ENCODE data around the gene STIM2. TPM values are rescaled to one million over a fixed set of nuclear protein-coding genes. Genes with fewer than 3 reads are reported as not detected.
A peak's percentile ranks its signal among the peaks of the same experiment; 100 is the strongest.

The STIM2 gene
- total and polyA plus RNA-seq, 2 donors (not counting 1 experiment from before 2014, with no cell fraction given) = 19.0 to 33.0 TPM

DNA sequence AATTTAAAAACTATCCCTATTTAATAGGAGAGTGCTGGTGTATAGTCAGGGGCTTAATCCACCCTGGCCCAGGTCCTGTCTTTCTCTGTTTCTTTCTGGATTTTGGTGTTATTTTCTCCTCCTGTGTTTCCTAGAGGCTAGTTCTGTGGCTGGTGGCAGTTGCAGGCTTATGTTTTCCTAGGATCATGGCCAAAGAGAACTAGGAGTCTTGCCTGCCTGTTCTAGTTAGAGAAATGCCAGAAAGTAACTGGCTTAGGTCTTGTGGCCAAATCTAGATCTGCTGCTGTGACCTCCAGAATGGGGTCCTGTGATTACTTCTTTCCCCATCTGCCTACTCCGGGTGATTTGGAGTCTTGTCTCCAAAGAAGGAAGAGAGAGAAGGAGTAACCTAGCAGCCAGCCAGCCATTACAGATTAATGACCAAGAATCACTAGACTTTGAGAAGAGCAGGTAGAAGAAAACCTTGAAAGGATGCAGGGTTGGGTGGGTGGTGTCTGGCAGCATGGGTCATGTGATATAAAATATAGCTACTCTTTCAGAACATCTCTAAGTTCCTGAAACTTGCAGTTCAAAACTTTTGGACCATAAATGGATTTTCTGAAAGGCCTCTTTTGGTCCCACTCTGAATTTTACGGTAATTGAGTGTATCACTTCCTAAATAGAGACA, 117.9 kb downstream of the STIM2 start:
- H3K36me3 ChIP-seq (ENCODE audit: control insufficient read depth, insufficient read depth, low read length) = no peaks in the 10 kb centered on the region
- H3K79me2 ChIP-seq (ENCODE audit: control insufficient read depth, insufficient read depth, low read length) = no peaks in the 10 kb centered on the region
- no peak overlapping the region for H3K4me3 ChIP-seq (replicated peaks in 1 of 4; ENCODE audit: control extremely low read depth in 1 of 4, insufficient read depth in 1 of 4, low read depth in 3 of 4, low read length in 4 of 4)
- TF ChIP-seq, protein P1, sequence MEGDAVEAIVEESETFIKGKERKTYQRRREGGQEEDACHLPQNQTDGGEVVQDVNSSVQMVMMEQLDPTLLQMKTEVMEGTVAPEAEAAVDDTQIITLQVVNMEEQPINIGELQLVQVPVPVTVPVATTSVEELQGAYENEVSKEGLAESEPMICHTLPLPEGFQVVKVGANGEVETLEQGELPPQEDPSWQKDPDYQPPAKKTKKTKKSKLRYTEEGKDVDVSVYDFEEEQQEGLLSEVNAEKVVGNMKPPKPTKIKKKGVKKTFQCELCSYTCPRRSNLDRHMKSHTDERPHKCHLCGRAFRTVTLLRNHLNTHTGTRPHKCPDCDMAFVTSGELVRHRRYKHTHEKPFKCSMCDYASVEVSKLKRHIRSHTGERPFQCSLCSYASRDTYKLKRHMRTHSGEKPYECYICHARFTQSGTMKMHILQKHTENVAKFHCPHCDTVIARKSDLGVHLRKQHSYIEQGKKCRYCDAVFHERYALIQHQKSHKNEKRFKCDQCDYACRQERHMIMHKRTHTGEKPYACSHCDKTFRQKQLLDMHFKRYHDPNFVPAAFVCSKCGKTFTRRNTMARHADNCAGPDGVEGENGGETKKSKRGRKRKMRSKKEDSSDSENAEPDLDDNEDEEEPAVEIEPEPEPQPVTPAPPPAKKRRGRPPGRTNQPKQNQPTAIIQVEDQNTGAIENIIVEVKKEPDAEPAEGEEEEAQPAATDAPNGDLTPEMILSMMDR (conservative IDR thresholded peaks at IDR 0.05 in 1 of 2, IDR thresholded peaks at IDR 0.05 in 1 of 2; ENCODE audit: low read depth in 1 of 2, low read length in 2 of 2) = no peak
- no peak for TF ChIP-seq EZH2 (IDR thresholded peaks at IDR 0.05; ENCODE audit: low read length, missing control alignments)
- H3K27me3 ChIP-seq (ENCODE audit: control insufficient read depth, insufficient read depth, low read length) = no peaks in the 10 kb centered on the region
- no peak overlapping the region for H2AFZ ChIP-seq (ENCODE audit: low read length)
- no peaks in the 10 kb centered on the region for H3K4me1 ChIP-seq (ENCODE audit: control insufficient read depth, extremely low read depth, insufficient read depth, low read length)
- no peak overlapping the region for H3K27ac ChIP-seq (ENCODE audit: insufficient read depth, low read length)
- H3K4me2 ChIP-seq (ENCODE audit: extremely low read depth, insufficient read depth, low read length) = no peak overlapping the region
- H4K20me1 ChIP-seq (ENCODE audit: control insufficient read depth, extremely low read depth, insufficient read depth, low read length) = no peaks in the 10 kb centered on the region
- H3K9ac ChIP-seq (ENCODE audit: insufficient read depth, low read length) = no peak overlapping the region
- peak in 1 of 2 donors; percentile 23 for DNase-seq (ENCODE audit: low read depth in 2 of 2)
- H3K9me3 ChIP-seq (ENCODE audit: control insufficient read depth, insufficient read depth, low read depth, low read length) = no peaks in the 10 kb centered on the region

DNA sequence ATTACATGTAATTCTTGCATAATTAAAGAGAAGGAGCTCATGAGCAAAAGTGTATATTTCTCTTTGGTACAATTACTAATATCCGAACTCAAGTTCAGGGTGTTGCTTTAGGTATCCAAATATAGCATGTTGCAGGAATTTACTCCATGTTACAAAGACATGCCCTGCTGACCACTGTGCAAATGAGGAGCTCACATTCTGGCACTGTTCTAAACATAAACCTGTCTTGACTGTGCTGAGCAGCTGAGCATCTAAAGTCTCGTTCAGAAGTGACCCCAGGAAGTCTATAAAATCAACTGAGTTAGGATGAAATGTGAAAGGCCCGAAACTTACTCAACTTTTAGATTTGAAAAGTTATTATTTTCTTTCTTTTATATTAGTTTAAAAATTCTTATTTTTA, 124.3 kb downstream of the STIM2 start:
- H3K36me3 ChIP-seq (ENCODE audit: control insufficient read depth, insufficient read depth, low read length) = no peaks in the 10 kb centered on the region

DNA sequence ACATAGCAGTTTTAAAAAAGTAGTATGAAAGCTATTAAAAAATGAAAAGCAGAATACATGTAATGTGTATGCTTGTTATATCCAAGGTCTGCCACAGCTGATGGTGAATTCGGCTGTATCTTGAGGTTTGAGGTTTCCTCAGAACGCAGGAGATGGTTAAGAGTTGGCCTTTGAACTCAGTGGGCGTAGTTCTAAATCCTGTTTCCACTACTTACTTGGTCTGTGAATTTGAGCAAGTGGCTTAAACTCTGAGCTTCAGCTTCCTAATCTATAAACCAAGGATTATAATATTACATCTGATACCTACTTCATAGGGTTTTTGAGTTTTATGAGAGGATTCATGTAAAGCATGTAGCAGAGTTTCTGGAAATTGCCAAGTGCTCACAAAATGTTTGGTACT, 125.2 kb downstream of the STIM2 start:
- peak in 1 of 2 donors; percentile 79 for DNase-seq (ENCODE audit: low read depth in 2 of 2)
- Histone ChIP-seq H2AFZ (ENCODE audit: low read length) (no peak overlapping the region), H3K9me3 (ENCODE audit: control insufficient read depth, insufficient read depth, low read depth, low read length) (no peaks in the 10 kb centered on the region), H3K4me1 (ENCODE audit: control insufficient read depth, extremely low read depth, insufficient read depth, low read length) (no peaks in the 10 kb centered on the region), H3K4me2 (ENCODE audit: extremely low read depth, insufficient read depth, low read length) (no peak overlapping the region), H4K20me1 (ENCODE audit: control insufficient read depth, extremely low read depth, insufficient read depth, low read length) (no peaks in the 10 kb centered on the region), H3K36me3 (ENCODE audit: control insufficient read depth, insufficient read depth, low read length) (no peaks in the 10 kb centered on the region), H3K79me2 (ENCODE audit: control insufficient read depth, insufficient read depth, low read length) (no peaks in the 10 kb centered on the region), H3K27ac (ENCODE audit: insufficient read depth, low read length) (no peak overlapping the region), H3K9ac (ENCODE audit: insufficient read depth, low read length) (no peak overlapping the region), H3K4me3 (replicated peaks in 1 of 4; ENCODE audit: control extremely low read depth in 1 of 4, insufficient read depth in 1 of 4, low read depth in 3 of 4, low read length in 4 of 4) (no peak overlapping the region), H3K27me3 (ENCODE audit: control insufficient read depth, insufficient read depth, low read length) (no peaks in the 10 kb centered on the region)
- no peak for TF ChIP-seq EZH2 (IDR thresholded peaks at IDR 0.05; ENCODE audit: low read length, missing control alignments)
- TF ChIP-seq, protein P1 (conservative IDR thresholded peaks at IDR 0.05 in 1 of 2, IDR thresholded peaks at IDR 0.05 in 1 of 2; ENCODE audit: low read depth in 1 of 2, low read length in 2 of 2) = no peak

More for the DNA sequence above, 124.3 kb downstream of the STIM2 start:
- no peaks in the 10 kb centered on the region for H3K9me3 ChIP-seq (ENCODE audit: control insufficient read depth, insufficient read depth, low read depth, low read length)
- H3K27me3 ChIP-seq (ENCODE audit: control insufficient read depth, insufficient read depth, low read length) = no peaks in the 10 kb centered on the region
- no peaks in the 10 kb centered on the region for H3K79me2 ChIP-seq (ENCODE audit: control insufficient read depth, insufficient read depth, low read length)
- no peak overlapping the region for H3K4me2 ChIP-seq (ENCODE audit: extremely low read depth, insufficient read depth, low read length)
- no peaks in the 10 kb centered on the region for H3K4me1 ChIP-seq (ENCODE audit: control insufficient read depth, extremely low read depth, insufficient read depth, low read length)
- H3K27ac ChIP-seq (ENCODE audit: insufficient read depth, low read length) = no peak overlapping the region
- peak in 1 of 2 donors; percentile 29 for DNase-seq (ENCODE audit: low read depth in 2 of 2)
- H3K4me3 ChIP-seq (replicated peaks in 1 of 4; ENCODE audit: control extremely low read depth in 1 of 4, insufficient read depth in 1 of 4, low read depth in 3 of 4, low read length in 4 of 4) = no peak overlapping the region
- TF ChIP-seq EZH2 (IDR thresholded peaks at IDR 0.05; ENCODE audit: low read length, missing control alignments) = no peak
- TF ChIP-seq, protein P1 (conservative IDR thresholded peaks at IDR 0.05 in 1 of 2, IDR thresholded peaks at IDR 0.05 in 1 of 2; ENCODE audit: low read depth in 1 of 2, low read length in 2 of 2) = no peak
- H4K20me1 ChIP-seq (ENCODE audit: control insufficient read depth, extremely low read depth, insufficient read depth, low read length) = no peaks in the 10 kb centered on the region
- no peak overlapping the region for H3K9ac ChIP-seq (ENCODE audit: insufficient read depth, low read length)
- H2AFZ ChIP-seq (ENCODE audit: low read length) = no peak overlapping the region
